ENCODE results near the gene NR4A2. TPM values are rescaled to one million over a fixed set of nuclear protein-coding genes. Genes with fewer than 3 reads are reported as not detected.

The NR4A2 gene
- total RNA-seq, 1 donor from 2014 or later, result 0.88 TPM

DNA sequence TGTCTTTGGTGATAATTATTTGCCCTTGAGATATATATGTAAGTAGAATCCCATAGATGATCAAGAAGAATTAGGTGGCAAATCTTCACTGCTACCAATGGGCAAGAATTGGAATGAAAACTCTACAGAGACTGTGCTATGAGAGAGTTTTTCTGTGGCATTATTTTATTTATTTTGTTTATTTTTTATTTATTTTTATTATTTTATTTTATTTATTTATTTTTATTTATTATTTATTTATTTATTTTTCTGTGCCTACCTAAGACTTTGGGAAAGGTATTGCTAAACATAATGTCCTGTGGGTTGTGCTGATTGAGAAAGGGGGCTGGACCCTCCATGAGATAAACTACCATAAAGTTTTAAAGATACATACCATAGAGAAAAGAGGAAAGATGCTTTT, 16.6 kb upstream of the NR4A2 start:
- no peaks in the 10 kb centered on the region for H3K36me3 ChIP-seq
- H3K27ac ChIP-seq (replicated peaks), result no peak overlapping the region
- intact Hi-C loops (cut with micrococcal nuclease), result no loop called here
- no peak for DNase-seq
- TF ChIP-seq, protein P1, sequence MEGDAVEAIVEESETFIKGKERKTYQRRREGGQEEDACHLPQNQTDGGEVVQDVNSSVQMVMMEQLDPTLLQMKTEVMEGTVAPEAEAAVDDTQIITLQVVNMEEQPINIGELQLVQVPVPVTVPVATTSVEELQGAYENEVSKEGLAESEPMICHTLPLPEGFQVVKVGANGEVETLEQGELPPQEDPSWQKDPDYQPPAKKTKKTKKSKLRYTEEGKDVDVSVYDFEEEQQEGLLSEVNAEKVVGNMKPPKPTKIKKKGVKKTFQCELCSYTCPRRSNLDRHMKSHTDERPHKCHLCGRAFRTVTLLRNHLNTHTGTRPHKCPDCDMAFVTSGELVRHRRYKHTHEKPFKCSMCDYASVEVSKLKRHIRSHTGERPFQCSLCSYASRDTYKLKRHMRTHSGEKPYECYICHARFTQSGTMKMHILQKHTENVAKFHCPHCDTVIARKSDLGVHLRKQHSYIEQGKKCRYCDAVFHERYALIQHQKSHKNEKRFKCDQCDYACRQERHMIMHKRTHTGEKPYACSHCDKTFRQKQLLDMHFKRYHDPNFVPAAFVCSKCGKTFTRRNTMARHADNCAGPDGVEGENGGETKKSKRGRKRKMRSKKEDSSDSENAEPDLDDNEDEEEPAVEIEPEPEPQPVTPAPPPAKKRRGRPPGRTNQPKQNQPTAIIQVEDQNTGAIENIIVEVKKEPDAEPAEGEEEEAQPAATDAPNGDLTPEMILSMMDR (IDR thresholded peaks at IDR 0.05; ENCODE audit: borderline replicate concordance), result no peak
- no peak overlapping the region for H3K4me3 ChIP-seq
- H3K9me3 ChIP-seq (replicated peaks), result no peaks in the 10 kb centered on the region
- H3K4me1 ChIP-seq, result no peaks in the 10 kb centered on the region
- H3K27me3 ChIP-seq (ENCODE audit: low read depth), result no peaks in the 10 kb centered on the region

DNA sequence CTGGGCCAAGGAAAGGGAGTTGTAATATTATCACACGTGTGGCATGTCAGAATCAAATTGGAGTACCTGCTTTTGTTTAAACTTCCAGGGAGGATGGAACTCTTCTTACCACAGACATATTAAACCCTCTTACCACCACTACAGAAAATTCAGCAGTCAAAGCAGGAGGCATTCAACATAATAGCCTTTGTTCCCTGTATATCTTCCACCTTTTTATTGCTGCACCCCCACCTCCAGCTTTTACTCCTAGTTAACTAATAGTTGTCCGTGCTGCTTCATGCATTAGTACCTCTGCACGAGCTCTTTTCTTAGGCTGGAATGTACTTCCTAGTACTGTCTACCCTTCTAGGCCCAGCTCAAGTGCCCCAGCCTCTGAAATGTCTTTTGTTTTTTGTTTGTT, 14.9 kb upstream of the NR4A2 start:
- no peak for DNase-seq
- TF ChIP-seq, protein P1 (IDR thresholded peaks at IDR 0.05; ENCODE audit: borderline replicate concordance), result no peak
- no peak overlapping the region for H3K27ac ChIP-seq (replicated peaks)
- H3K36me3 ChIP-seq, result no peaks in the 10 kb centered on the region
- no peaks in the 10 kb centered on the region for H3K9me3 ChIP-seq (replicated peaks)
- peaks cover 6% of the 10 kb centered on the region for H3K4me1 ChIP-seq
- no peaks in the 10 kb centered on the region for H3K27me3 ChIP-seq (ENCODE audit: low read depth)
- intact Hi-C loops (cut with micrococcal nuclease), result no loop called here
- H3K4me3 ChIP-seq, result no peak overlapping the region

DNA sequence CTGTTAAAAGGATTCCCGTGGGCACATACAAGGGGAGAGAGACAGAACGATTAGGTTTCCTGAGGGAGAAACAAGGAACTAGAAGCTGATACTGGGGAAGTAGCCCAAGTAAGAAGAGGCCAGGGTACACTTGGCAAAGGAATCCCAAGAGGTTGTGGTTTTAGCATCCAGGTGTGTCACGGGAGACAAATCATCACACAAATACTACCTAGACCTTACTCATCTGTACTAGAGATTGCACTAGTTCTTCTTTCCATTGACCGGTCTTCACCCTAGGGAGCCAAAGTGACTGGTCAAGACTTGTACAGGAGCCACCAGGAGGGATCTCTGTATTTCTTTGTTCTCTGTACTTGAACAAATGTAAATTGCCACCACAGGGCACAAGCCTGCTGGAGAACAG, 14.2 kb upstream of the NR4A2 start:
- no peak overlapping the region for H3K4me3 ChIP-seq
- no peaks in the 10 kb centered on the region for H3K36me3 ChIP-seq
- peaks cover 10% of the 10 kb centered on the region for H3K4me1 ChIP-seq
- H3K9me3 ChIP-seq (replicated peaks), result no peaks in the 10 kb centered on the region
- TF ChIP-seq, protein P1 (IDR thresholded peaks at IDR 0.05; ENCODE audit: borderline replicate concordance), result no peak
- H3K27ac ChIP-seq (replicated peaks), result no peak overlapping the region
- no peak for DNase-seq
- no peaks in the 10 kb centered on the region for H3K27me3 ChIP-seq (ENCODE audit: low read depth)
- intact Hi-C loops (cut with micrococcal nuclease), result no loop called here

DNA sequence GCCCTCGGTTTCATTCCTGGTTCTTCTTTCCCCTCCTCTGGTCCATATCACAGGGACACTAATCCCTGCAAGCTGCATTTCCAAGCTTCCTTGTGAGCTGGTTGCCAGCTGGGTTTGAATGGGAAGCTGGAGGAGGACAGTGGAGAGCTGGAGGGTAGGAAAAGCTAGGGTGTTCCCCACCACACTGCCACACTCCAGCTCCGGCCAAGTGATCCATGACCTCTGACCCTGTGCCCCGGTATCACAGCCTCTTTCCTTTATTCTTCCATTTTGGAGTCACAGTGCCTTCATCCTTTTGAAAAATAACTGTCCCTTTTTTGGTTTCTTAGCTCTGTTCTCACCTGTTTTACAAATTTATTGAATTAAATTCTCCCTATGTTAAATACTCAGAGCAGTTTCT, 13.1 kb upstream of the NR4A2 start:
- DNase-seq, result no peak
- intact Hi-C loops (cut with micrococcal nuclease), result no loop called here
- H3K27ac ChIP-seq (replicated peaks), result no peak overlapping the region

DNA sequence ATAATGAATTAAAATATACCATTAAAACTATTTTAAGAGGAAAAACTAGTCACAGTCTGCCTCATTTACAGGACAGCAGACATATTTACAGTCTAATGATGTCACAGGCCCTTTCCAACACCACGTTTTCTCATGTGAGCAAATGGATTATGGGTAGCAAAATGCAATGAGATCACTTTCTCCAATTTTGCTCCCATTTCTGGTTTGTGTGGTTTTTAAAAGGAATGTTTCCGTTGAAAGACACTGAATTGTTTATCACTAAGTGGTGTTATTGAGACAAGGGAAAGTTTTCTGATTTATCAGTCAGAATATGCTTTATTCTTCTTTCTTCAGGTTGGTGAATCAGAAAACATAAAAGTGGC, 11.4 kb upstream of the NR4A2 start:
- TF ChIP-seq, protein P1 (IDR thresholded peaks at IDR 0.05; ENCODE audit: borderline replicate concordance), result no peak
- intact Hi-C loops (cut with micrococcal nuclease), result no loop called here
- DNase-seq, result no peak
- Histone ChIP-seq H3K27me3 (ENCODE audit: low read depth) (no peaks in the 10 kb centered on the region), H3K36me3 (no peaks in the 10 kb centered on the region), H3K4me1 (peaks cover 33% of the 10 kb centered on the region), H3K4me3 (no peak overlapping the region), H3K9me3 (replicated peaks) (no peaks in the 10 kb centered on the region), H3K27ac (replicated peaks) (no peak overlapping the region)

More for the DNA sequence above, 13.1 kb upstream of the NR4A2 start:
- H3K4me1 ChIP-seq, result peaks cover 18% of the 10 kb centered on the region
- H3K27me3 ChIP-seq (ENCODE audit: low read depth), result no peaks in the 10 kb centered on the region
- H3K36me3 ChIP-seq, result no peaks in the 10 kb centered on the region
- TF ChIP-seq, protein P1 (IDR thresholded peaks at IDR 0.05; ENCODE audit: borderline replicate concordance), result no peak
- no peaks in the 10 kb centered on the region for H3K9me3 ChIP-seq (replicated peaks)
- H3K4me3 ChIP-seq, result no peak overlapping the region

All from left ventricle myocardium inferior (tissue), 1 donor.